ENCODE measurements around the gene TRABD2B. TPM values are rescaled to one million over a fixed set of nuclear protein-coding genes. Genes with fewer than 3 reads are reported as not detected.

Gene TRABD2B
- total RNA-seq, 3 donors from 2014 or later = 1.4 to 3.7 (median 2.3) TPM

DNA sequence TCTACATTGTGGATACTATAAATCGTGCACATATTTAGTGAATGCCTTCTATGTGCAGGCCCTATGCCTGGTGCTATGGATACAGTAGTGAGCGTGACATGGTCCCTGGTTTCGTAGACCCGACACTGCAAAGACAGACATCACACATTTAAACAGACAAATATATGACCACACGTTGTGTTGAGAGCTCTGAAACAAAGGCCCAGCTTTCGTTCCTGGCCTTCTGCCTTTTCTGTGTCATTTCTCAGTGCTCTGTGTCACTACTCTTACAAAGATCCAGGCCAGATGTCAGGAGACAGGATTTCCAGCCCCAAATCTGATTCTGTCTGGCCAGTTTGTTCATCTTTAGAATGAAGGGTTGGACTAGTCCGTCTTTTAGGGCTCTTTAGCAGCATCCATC lies 19.3 kb upstream of the TRABD2B start:
- H3K27ac ChIP-seq = no peak overlapping the region

DNA sequence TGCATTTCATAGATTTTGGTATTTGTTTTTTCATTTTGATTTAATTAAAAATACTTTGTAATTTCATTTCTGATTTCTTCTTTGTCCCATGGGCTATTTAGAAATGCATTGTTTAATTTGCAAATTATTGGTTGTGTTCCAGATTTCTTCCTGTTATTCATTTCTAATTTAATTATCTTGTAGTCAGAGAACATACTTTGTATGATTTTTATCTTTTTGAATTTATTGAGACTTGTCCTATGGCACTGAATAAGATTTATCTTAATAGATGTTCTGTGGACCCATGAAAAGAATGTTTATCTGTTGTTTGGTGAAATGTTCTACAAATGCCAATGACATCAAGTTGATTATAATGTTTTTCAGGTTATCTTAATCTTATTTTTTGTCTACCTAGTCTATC lies 16.1 kb upstream of the TRABD2B start:
- Histone ChIP-seq H3K4me3 (no peak overlapping the region), H3K27me3 (no peaks in the 10 kb centered on the region), H3K4me1 (peaks cover 0 to 3% of the 10 kb centered on the region in 2 donors), H3K36me3 (no peaks in the 10 kb centered on the region), H3K9me3 (no peaks in the 10 kb centered on the region), H3K27ac (no peak overlapping the region)
- TF ChIP-seq, protein P1, sequence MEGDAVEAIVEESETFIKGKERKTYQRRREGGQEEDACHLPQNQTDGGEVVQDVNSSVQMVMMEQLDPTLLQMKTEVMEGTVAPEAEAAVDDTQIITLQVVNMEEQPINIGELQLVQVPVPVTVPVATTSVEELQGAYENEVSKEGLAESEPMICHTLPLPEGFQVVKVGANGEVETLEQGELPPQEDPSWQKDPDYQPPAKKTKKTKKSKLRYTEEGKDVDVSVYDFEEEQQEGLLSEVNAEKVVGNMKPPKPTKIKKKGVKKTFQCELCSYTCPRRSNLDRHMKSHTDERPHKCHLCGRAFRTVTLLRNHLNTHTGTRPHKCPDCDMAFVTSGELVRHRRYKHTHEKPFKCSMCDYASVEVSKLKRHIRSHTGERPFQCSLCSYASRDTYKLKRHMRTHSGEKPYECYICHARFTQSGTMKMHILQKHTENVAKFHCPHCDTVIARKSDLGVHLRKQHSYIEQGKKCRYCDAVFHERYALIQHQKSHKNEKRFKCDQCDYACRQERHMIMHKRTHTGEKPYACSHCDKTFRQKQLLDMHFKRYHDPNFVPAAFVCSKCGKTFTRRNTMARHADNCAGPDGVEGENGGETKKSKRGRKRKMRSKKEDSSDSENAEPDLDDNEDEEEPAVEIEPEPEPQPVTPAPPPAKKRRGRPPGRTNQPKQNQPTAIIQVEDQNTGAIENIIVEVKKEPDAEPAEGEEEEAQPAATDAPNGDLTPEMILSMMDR (IDR thresholded peaks at IDR 0.05) = no peak
- DNase-seq (ENCODE audit: low spot score in 2 of 2) = no peak
- intact Hi-C loops (cut with DNase I; ENCODE audit: low total_unique reads) = no loop called here

More for the DNA sequence above, 19.3 kb upstream of the TRABD2B start:
- Histone ChIP-seq H3K36me3 (no peaks in the 10 kb centered on the region), H3K27me3 (no peaks in the 10 kb centered on the region), H3K4me3 (no peak overlapping the region), H3K9me3 (no peaks in the 10 kb centered on the region), H3K4me1 (peaks cover 0 to 4% of the 10 kb centered on the region in 2 donors)
- TF ChIP-seq POLR2AphosphoS5 (IDR thresholded peaks at IDR 0.05) (no peak), POLR2A (IDR thresholded peaks at IDR 0.05) (no peak)
- TF ChIP-seq, protein P1 (IDR thresholded peaks at IDR 0.05) = no peak
- intact Hi-C loops (cut with DNase I; ENCODE audit: low total_unique reads) = no loop called here
- no peak for DNase-seq (ENCODE audit: low spot score in 2 of 2)

DNA sequence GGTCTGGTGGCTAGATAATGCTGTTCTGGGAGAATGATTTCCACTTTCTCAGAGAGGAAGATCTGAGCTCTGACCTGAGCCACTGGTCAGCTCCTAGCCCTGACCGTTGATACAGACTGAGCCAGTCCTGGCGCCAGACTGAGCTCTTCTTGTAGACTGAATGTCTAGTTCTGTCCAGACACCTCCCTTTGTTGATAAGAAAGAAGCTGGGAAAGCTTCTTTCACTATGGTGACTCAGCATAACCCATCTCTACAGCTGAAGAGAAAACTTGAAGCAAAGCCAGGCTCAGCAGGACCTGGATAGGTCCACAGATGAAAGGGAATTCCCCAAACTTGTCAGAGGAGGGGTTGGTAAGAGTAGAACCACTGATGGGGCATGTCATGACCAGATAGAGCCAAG lies 9.9 kb upstream of the TRABD2B start:
- no peaks in the 10 kb centered on the region for H3K36me3 ChIP-seq
- no peak for DNase-seq (ENCODE audit: low spot score in 2 of 2)
- no peak overlapping the region for H3K27ac ChIP-seq
- TF ChIP-seq POLR2A (IDR thresholded peaks at IDR 0.05) = no peak
- no peak for TF ChIP-seq POLR2AphosphoS5 (IDR thresholded peaks at IDR 0.05)
- TF ChIP-seq, protein P1 (IDR thresholded peaks at IDR 0.05) = no peak
- intact Hi-C loops (cut with DNase I; ENCODE audit: low total_unique reads) = loop anchor here (10.0 kb wide), 1 partner anchor 48 kb away; no protein-coding TSS in a partner anchor
- H3K4me1 ChIP-seq = no peaks in the 10 kb centered on the region
- no peaks in the 10 kb centered on the region for H3K27me3 ChIP-seq
- no peaks in the 10 kb centered on the region for H3K9me3 ChIP-seq
- H3K4me3 ChIP-seq = no peak overlapping the region

DNA sequence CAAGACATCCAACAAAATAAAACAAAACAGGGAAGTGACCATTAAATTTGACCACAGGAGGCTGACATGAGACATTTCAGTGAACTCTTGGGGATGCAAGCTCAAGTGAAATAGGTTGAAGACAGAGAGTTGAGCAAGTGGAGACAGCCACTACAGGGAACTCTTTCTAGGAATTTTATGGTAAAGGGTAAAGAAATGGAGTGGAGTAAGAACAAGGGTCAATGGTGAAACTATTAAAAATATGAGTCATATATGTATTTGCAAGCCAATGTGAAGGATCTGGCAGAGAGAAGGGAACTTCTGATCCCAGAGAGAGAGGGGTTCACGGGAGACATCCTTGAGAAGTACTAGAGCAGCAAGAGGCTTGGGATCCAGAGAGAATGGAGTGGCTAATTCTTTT lies 9.1 kb upstream of the TRABD2B start:
- no peaks in the 10 kb centered on the region for H3K36me3 ChIP-seq
- TF ChIP-seq, protein P1 (IDR thresholded peaks at IDR 0.05) = no peak
- no peak for TF ChIP-seq POLR2A (IDR thresholded peaks at IDR 0.05)
- TF ChIP-seq POLR2AphosphoS5 (IDR thresholded peaks at IDR 0.05) = no peak
- H3K4me1 ChIP-seq = no peaks in the 10 kb centered on the region
- no peak overlapping the region for H3K27ac ChIP-seq
- DNase-seq (ENCODE audit: low spot score in 2 of 2) = no peak
- no peaks in the 10 kb centered on the region for H3K9me3 ChIP-seq
- no peak overlapping the region for H3K4me3 ChIP-seq
- intact Hi-C loops (cut with DNase I; ENCODE audit: low total_unique reads) = loop anchor here (10.0 kb wide), 1 partner anchor 49 kb away; no protein-coding TSS in a partner anchor
- H3K27me3 ChIP-seq = no peaks in the 10 kb centered on the region

DNA sequence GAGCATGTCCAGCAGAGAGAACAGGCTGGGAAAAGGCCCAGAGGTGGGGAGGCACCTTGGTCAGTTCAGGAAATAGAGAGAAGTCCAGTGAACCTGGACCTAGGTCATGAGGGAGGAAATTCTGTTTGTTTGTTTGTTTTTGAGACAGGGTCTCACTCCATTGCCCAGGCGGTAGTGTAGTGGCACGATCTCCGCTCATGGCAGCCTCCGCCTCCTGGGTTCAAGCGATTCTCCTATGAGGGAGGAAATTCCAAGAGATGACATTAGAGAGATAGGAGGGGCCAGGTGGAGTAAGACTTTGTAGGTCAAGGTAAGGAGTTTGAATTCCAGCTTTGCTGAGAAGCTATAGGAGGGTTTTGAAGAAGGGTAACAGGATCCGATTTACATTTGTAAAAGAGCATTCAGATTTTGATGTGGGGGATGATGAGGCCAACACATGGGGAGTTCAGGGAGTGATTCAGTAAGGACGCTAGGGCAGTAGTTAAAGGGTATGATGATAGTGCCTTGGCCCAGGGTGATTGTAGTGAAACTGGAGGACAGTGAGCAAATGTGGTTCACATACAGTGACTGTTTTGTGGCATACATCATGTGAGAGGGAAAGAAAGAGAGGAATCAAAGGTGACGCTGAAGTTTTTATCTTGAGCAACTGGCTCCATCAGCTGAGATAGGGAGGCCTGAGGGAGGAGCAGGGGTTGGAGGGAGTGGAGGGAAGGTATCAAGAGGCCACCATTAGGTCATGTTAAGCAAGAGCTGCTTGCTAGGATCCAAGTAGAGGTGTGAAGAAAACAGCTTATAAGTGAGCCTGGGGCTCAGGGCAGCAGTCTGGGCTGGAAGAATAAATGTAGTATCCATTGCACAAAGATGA lies 8.3 kb upstream of the TRABD2B start:
- Histone ChIP-seq H3K4me1 (no peaks in the 10 kb centered on the region), H3K4me3 (no peak overlapping the region)
- intact Hi-C loops (cut with DNase I; ENCODE audit: low total_unique reads) = loop anchor here (10.0 kb wide), 1 partner anchor 49 kb away; no protein-coding TSS in a partner anchor

More for the DNA sequence above, 8.3 kb upstream of the TRABD2B start:
- Histone ChIP-seq H3K27ac (no peak overlapping the region), H3K9me3 (no peaks in the 10 kb centered on the region), H3K27me3 (no peaks in the 10 kb centered on the region), H3K36me3 (no peaks in the 10 kb centered on the region)
- DNase-seq (ENCODE audit: low spot score in 2 of 2) = no peak
- TF ChIP-seq, protein P1 (IDR thresholded peaks at IDR 0.05) = no peak
- TF ChIP-seq POLR2AphosphoS5 (IDR thresholded peaks at IDR 0.05) (no peak), POLR2A (IDR thresholded peaks at IDR 0.05) (no peak)

Data from breast epithelium (tissue), 4 donors.